ENCODE results near the gene C1orf35. TPM values are rescaled to one million over a fixed set of nuclear protein-coding genes. Genes with fewer than 3 reads are reported as not detected.
A peak's percentile ranks its signal among the peaks of the same experiment; 100 is the strongest.

The C1orf35 gene
- total RNA-seq, 6 experiments from 2014 or later: 3.4 to 6.3 (median 5.2) TPM

- peaks cover 0 to 9% (median 4%) of the 10 kb centered on the region in 4 donors for H3K36me3 ChIP-seq
- TF ChIP-seq POLR2A (IDR thresholded peaks at IDR 0.05) (no peak), CTCF (IDR thresholded peaks at IDR 0.05) (no peak)
- ATAC-seq: no peak
- no peaks in the 10 kb centered on the region for H3K4me1 ChIP-seq
- peak overlapping the region in 1 of 3 donors; percentile 22 for H3K27ac ChIP-seq
- WGBS (ENCODE audit: insufficient coverage, low coverage, low lambda C conversion rate, missing lambda C conversion rate): no CpG with 5 or more reads among the region's 18 CpGs
- intact Hi-C loops (cut with DNase I): no loop called here
- no peaks in the 10 kb centered on the region for H3K27me3 ChIP-seq
- H3K9me3 ChIP-seq: no peaks in the 10 kb centered on the region
- no peak overlapping the region for H3K4me3 ChIP-seq
- peak in 1 of 3 donors; percentile 46 for DNase-seq
Observed at GRCh38 chr1:228148196-228148861, 45.2 kb upstream of the C1orf35 start.

DNA sequence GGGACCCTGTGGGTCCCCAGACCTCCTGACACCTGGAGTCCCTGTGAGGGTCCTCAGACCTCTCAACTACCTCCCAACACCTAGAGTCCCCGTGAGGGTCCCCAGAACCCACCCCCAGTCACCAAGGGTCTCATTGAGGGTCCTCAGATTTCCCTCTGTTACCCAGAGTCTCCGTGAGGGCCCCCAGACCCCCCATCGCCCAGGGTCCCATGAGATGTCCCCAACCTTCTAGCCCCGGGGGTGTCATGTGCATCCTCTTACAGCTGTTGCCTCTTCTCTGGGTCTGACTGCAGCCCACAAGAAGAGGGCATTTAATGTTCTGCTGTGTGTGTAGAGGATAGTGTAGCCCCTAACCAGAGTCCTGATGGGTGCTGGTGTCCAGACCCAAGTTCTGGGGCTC is 44.6 kb upstream of the C1orf35 start:
- H3K27me3 ChIP-seq: no peaks in the 10 kb centered on the region
- WGBS (ENCODE audit: insufficient coverage, low coverage, low lambda C conversion rate, missing lambda C conversion rate): no CpG with 5 or more reads among the region's 4 CpGs
- H3K9me3 ChIP-seq: no peaks in the 10 kb centered on the region
- intact Hi-C loops (cut with DNase I): no loop called here
- no peak overlapping the region for H3K27ac ChIP-seq
- TF ChIP-seq POLR2A (IDR thresholded peaks at IDR 0.05) (no peak), CTCF (IDR thresholded peaks at IDR 0.05) (no peak)
- peaks cover 0 to 3% (median under 1%) of the 10 kb centered on the region in 4 donors for H3K4me1 ChIP-seq
- DNase-seq (no peak), ATAC-seq (no peak)
- no peak overlapping the region for H3K4me3 ChIP-seq
- peaks cover 0 to 9% (median 4%) of the 10 kb centered on the region in 4 donors for H3K36me3 ChIP-seq

DNA sequence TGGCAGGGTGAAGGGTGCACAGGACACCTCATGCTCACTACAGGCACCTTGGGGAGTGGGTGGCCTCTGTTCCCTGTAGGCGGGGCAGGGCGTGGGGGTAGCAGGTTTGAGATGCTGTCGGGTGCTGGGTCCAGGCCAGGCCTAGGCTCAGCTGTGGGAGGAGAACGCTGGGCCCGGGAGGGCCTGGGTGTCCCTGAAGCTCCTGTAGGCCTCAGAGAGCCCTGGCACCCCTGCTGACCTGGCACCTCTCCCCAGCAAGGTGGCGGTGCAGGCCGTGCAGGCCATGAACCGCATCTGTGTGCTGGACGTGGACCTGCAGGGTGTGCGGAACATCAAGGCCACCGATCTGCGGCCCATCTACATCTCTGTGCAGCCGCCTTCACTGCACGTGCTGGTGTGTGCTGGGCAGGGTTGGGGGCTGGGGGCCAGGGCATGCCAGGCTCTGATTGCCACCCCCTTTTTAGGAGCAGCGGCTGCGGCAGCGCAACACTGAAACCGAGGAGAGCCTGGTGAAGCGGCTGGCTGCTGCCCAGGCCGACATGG is 44.1 kb upstream of the C1orf35 start:
- no peak overlapping the region for H3K4me3 ChIP-seq
- peaks cover 0 to 9% (median 4%) of the 10 kb centered on the region in 4 donors for H3K36me3 ChIP-seq
- H3K27ac ChIP-seq: no peak overlapping the region
- WGBS (ENCODE audit: insufficient coverage, low coverage, low lambda C conversion rate, missing lambda C conversion rate): 100% methylated on average over 3 of the region's 20 CpGs
- no peaks in the 10 kb centered on the region for H3K27me3 ChIP-seq
- ATAC-seq (no peak), DNase-seq (no peak)
- peaks cover 0 to 8% (median 4%) of the 10 kb centered on the region in 4 donors for H3K4me1 ChIP-seq
- intact Hi-C loops (cut with DNase I): no loop called here
- TF ChIP-seq CTCF (IDR thresholded peaks at IDR 0.05): no peak
- TF ChIP-seq POLR2A (IDR thresholded peaks at IDR 0.05): no peak
- H3K9me3 ChIP-seq: no peaks in the 10 kb centered on the region

- H3K4me3 ChIP-seq: no peak overlapping the region
- peaks cover 0 to 9% (median 4%) of the 10 kb centered on the region in 4 donors for H3K36me3 ChIP-seq
- H3K27ac ChIP-seq: no peak overlapping the region
- WGBS (ENCODE audit: insufficient coverage, low coverage, low lambda C conversion rate, missing lambda C conversion rate): 86% methylated on average over 2 of the region's 18 CpGs
- no peak for DNase-seq
- ATAC-seq: no peak
- peaks cover 0 to 14% (median 10%) of the 10 kb centered on the region in 4 donors for H3K4me1 ChIP-seq
- no peak for TF ChIP-seq CTCF (IDR thresholded peaks at IDR 0.05)
- no peak for TF ChIP-seq POLR2A (IDR thresholded peaks at IDR 0.05)
- H3K9me3 ChIP-seq: no peaks in the 10 kb centered on the region
- no peaks in the 10 kb centered on the region for H3K27me3 ChIP-seq
- intact Hi-C loops (cut with DNase I): no loop called here
Observed at GRCh38 chr1:228146417-228147150, 43.5 kb upstream of the C1orf35 start.
